ENCODE measurements around the gene JUND.
A peak's percentile ranks its signal among the peaks of the same experiment; 100 is the strongest.

The JUND gene

DNA sequence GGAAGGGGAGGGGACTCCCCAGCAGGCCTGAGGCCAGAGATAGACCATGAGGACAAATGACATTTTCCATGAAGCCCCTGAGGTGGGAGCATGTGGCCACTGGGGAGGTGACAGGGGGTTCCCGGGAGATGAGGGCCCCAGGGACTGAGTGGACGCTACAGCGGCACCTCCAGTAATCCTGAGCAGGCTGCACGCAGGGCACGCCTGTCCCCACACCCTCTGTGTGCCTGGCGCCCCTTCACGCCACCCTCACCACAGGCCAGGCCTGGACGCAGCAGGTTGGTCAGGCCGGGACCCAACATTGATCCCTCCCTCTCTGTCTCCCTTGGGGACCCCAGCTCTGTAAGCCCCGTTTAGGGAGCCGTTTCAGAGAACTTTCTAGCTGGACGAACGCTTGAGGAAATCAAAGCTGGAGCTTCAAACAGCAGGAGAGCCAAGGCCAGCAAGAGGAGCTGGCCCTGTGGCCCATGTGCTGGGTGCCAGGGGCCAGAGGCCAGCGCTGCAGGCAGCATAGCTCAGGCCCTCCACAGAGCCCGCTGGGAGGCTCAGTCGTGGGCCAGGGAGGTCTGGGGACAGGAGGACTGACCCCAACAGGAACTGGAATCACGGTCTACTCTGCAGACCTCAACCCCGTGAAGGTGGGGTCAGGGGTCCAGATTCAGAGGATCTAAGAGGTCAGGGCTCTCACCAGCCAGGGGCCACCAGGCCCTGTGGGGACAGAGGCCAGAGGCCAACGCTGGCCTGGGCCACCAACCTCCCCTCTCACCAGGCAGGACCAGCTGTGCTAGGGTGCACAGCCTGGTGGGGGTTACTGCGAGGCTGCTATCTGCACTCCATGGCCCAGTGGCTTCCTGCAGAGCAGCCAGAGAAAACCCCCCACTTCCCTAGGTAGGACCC is 26.9 kb upstream of the JUND start:
- no peak for DNase-seq

DNA sequence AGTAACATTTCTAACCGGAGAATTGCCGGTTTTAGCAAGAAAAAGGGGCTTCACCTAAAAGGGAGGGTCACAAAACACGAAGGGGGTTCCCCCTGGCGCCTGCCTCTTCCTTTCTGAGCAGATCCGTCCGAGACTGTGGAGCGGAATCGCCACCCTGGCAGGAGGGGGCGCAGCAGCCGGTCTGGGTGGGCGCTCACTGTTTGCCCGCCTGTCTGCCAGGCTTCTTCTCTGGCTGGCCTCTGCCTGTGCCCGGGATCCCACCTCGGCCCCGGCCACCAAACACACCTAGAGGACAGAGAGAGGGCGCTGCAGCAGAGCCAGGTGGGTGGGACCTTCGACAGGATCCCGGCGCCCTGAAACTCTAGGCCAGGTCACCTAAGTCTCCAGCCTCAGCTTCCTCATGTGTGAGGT is 25.9 kb upstream of the JUND start:
- DNase-seq: no peak

DNA sequence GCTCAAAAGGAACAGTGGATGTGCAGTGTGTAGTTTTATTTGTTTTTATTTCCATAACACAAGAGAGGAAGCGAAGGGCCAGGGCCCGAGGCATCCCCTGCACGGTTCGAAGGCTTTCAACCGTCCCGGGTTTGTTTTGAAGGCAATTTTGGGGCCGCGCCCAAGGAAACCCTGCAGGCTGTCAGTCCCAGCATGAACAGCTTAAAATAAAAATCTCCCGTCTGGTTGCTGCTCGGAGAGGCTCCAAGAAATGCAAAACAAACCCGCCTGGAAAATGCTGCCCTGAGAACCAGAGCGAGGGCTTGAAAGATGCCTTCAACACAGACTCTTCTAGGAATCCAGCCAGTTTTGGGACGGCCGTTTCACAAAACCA is 25.5 kb upstream of the JUND start:
- DNase-seq: no peak

DNA sequence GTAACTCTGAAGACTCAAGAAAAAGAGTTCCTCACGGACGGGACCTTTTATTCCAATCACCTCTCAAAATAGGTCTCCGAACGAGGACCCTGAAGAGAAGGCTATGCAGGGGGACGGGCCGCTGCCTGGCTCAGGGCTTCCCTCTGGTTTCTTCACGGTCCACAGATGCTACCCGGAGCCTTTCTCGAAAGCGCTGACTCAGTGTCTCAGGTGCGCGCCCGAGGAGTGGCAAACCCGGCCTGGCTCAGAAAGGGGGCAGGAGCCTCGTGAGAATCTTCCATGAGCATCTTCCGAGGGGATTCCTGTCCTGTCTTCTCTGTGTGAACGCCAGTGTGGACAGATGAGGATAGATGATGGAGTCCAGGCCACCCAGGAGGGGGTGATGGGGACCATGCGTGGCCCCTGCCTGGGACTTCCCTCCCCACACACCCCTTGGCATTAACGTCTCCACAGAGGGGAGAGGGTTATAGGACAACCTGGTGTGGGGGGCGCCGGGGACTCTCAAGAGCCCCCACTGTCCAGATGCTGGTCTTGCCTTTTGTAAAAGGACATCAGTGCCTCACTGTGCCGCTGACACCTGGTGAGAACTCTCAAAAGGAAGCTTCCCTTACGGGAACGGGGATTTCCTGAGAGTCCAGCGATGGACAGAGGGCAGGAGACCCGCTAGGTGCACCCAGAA is 24.9 kb upstream of the JUND start:
- no peak for DNase-seq

DNA sequence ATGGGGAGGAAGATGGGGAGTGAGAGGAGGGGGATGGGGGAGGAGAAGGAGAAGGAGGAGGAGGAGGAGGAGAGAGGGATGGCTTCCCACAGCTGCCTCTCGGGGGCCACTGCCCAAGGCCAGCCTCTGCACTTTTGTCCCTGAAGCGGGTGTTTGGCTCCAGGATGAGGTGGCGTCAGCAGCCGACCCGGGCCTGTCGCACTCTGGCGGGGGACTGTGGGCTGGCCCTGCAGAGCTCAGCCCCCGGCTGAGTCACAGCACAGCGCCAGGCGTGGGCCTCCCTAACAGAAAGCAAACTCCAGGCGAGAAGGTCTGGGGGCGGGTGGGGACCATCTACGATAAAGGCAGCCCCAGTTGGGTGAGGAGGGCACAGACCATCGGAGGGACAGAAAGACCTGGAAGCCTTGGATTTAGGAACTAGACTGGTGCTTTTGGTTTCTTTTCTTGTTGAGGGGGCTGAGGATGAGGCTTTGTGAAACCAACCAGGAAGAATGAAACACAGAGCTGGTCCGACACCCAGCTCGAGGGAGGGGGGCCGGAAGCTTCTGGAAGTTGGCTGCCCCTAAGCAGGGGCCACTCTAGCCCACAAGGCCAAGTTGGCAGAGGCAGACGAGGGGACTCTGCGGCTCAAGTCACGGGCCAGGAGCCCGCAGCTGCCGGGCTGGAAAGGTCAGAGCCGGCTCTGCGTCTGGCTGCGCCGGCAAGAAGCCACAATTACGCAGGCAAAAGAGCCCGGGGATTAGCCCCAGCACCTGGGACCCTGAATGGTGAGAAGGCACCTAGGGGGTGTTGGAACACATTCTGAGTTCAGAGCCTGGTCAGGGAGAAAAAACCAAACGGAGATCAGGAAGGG is 23.3 kb upstream of the JUND start:
- DNase-seq: peak; percentile 87

DNA sequence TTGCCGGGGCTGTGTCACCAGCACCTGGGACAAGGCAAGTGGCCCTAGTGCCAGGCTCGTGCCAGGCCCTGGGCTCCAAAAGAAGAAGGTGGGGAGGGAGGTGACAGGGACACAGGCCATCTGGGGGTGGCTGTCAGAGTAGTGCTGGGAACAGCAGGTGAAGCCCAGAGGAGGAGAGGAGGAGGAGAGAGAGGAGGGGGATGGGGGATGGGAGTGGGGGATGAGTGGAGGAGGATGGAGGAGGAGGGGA is 22.7 kb upstream of the JUND start:
- no peak for DNase-seq

DNA sequence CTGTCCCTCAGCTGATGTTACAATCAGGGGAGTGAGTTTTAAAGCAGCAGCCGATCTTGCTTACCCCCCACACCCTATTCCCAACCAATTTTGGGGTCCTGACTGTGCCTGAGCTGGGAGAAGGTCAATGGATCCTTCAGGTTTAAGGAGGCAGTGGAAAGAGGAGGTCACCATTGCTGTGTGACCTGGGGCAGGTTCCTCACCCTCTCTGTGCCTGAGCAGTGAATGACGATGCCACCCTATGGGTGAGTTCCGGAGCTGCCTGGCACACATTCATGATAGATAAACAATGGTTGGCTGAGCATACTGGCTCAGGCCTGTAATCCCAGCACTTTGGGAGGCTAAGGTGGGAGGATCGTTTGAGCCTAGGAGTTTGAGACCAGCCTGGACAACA is 20.3 kb upstream of the JUND start:
- no peak for DNase-seq

DNA sequence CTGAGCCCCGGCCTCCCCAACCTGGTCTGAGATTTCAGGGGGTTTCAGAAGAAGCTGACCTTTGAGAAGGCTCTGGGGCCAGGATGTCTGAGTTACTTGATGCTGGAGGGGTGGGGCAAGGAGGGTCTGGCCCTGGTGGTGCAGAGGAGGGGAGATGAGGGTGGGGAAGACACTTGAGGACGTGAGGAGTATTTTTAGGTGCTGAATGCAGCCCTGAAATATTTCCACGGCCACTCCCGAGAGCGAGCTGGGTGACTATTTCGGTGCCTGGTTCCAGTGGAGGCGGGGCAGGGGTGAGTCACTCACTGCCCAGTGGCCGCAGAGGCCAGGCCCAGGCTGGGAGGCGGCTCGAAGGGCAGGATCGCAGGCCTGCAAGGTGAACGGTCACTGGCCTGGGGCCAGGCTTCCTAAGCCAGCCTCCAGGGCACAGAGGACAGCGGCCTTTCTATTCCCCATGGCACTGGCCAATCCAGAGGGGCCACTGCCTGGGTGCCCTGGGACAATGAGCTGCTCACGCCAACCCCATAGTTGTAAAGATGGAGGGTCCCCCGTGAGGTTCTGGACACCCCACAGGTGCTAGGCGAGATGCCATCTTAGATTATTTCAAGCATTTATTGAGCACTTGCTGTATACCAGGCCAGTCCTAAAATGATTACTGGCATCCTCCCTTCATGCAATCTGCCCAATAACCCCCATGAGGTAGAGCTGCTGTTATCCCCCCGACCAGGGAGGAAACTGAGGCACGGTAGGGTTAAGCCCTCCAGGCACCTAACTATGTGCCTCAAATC is 19.7 kb upstream of the JUND start:
- peak; percentile 62 for DNase-seq

DNA sequence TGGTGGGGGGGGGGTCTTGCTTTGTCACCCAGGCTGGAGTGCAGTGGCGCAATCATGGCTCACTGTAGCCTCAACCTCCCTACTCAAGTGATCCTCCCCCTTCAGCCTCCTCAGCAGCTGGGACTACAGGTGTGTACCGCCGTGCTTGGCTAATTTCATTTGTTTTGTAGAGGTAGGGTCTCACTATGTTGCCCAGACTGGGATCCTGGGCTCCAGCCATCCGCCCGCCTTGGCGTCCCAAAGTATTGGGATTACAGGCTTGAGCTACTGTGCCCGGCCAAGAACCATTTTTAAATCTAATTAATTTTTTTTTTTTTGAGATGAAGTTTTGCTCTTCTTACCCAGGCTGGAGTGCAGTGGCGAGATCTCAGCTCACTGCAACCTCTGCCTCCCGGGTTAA is 18.2 kb upstream of the JUND start:
- no peak for DNase-seq

DNA sequence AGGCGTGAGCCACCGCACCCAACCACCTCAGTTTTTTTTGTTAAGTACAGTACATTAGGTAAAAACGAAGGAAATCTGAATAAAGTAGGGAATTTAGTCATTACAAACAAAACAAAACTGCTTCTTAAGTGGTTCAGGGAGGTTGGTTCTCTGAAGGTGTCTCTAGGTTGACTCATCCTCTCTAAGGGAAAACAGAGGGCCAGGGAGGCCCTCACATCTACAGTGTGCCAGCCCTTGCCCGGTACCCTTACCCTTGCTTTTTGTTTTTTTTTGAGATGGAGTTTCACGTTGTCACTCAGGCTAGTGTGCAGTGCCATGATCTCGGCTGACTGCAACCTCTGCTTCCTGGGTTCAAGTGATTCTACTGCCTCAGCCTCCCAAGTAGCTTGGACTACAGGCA is 17.2 kb upstream of the JUND start:
- DNase-seq: no peak

DNA sequence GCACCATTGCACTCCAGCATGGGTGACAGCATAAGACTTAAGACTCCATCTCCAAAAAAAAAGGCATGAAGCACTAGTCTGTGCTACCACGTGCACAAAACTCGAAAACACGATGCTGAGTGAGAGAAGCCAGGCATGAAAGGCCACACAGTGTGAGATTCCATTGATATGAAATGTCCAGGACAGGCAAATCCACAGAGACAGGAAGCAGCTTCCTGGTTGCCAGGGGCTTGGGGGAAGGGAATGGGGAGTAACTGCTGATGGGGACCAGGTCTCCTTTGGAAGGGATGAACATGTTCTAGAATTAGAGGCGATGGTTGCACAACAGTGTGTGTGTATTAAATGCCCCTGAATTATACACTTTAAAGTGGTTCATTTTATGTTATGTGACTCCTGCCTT is 15.9 kb upstream of the JUND start:
- DNase-seq: peak; percentile 60

DNA sequence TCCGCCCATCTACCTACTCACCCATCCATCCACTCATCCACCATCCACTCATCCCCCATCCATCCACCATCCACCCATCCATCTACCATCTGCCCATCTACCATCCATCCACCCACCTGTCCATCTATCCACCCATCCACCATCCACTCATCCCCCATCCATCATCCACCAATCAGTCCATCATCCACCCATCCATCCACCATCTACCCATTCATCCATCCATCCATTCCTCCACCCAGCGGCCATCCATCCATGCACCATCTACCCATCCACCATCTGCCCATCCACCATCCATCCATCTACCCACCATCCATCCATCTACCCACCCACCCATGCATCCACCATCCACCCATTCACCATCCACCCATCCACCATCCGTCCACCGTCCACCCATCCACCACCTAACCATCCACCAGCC is 13.6 kb upstream of the JUND start:
- no peak for DNase-seq

DNA sequence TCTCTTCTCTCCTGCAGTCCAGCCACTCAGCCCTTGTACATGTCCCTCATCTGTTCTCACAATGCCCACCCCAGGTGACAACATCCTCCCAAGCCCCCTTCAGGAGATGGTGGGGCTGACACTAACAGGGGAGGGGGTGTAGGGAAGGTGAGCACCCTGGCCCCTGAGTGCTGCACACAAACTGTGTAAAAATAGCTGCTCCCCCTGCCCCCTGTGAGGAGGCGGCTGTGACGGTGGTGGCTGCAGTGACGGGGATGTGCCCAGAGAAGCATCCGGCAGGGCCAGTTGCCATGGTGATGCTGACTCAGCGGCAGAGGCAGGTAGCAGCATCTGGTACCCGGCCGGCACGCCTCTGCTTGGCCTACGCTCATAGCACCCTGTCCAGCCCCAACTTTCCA is 13.0 kb upstream of the JUND start:
- DNase-seq: no peak

DNA sequence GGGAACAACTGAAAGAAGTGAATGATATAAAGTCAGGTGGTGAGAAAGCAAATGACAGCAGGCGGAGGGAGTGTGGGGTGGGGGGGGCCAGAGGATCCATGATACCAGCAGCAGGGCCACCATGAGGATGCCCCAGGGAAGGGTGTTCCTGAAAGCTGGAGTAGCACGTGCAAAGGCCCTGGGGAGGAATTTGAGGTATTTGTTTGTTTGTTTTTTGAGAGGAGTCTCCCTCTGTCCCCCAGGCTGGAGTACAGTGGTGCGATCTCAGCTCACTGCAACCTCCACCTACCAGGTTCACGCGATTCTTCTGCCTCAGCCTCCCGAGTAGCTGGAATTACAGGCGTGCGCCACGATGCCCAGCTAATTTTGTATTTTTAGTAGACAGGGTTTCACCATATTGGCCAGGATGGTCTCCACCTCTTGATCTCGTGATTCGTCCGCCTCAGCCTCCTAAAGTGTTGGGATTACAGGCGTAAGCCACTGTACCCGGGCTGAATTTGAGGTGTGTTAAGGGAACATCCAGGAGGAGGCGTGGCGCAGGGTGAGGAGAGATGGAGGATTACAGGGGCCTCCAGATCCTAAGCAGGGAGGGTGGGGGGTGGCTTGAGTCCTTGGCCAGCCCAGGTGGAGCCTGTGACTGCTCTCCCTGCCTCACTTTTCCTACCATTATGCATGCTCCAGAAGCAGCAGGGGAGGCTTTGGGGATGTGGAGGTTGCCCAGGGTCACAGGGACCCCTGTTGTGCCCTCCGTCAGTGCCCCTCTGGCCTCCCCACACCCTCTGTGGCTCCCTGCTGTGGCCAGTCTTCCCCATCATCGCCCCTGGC is 12.4 kb upstream of the JUND start:
- DNase-seq: no peak

DNA sequence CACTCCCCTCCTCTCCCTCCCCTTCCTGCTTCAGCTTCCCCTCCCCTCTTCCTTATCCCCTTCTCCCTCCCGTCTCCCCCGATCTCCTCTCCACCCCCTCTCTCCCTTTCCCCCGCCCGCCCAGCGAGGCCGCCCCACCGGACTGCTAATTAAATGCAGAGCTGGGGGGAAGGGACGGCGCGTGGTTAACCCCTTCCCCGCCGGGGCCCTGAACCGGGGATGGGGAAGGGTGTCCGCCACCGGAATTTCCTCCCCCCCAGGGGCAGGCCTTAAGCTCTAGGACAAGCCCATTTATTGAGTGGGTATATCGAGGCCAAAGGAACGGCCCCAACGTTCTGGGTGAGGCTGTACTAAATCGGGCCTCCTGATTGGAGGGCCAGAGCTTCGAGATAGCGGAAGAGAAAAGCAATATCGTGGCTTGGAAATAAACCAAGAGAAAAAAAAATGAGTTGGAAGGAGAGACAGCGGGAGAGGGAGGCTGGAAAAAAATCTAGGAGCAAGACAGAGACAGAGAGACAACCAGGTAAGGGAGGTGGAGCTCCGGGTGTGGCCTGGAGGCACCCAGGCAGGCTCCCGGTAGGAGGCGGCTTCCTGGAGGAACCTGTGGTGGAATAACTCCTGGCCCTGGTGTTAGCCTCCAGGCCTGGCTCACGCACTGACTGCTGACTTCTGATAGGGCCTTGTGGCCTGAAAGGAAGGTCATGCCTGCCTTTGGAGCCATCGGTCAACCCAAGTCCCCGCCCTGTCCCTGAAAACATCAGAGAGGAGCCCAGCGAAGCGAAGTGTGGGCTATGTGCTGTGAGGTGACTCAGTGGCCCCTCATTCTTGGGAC is 11.6 kb upstream of the JUND start:
- peak; percentile 86 for DNase-seq

DNA sequence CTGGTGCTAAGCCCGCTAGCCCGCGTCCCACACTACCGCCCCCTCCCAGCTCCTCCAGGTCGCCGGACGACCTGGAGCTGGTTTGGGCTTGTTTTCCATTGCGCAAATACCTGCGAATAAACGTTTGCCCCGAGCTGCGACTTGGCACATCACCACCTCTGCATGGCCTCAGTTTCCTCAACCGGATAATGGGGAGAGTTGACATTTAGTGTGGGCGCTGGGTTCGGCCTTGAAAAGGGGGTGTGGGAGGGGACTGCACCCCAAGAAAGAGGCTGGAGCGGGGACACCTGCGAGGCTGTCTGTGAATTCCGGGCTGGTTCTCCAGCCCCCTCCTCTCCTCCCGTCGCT is 11.0 kb upstream of the JUND start:
- DNase-seq: no peak

DNA sequence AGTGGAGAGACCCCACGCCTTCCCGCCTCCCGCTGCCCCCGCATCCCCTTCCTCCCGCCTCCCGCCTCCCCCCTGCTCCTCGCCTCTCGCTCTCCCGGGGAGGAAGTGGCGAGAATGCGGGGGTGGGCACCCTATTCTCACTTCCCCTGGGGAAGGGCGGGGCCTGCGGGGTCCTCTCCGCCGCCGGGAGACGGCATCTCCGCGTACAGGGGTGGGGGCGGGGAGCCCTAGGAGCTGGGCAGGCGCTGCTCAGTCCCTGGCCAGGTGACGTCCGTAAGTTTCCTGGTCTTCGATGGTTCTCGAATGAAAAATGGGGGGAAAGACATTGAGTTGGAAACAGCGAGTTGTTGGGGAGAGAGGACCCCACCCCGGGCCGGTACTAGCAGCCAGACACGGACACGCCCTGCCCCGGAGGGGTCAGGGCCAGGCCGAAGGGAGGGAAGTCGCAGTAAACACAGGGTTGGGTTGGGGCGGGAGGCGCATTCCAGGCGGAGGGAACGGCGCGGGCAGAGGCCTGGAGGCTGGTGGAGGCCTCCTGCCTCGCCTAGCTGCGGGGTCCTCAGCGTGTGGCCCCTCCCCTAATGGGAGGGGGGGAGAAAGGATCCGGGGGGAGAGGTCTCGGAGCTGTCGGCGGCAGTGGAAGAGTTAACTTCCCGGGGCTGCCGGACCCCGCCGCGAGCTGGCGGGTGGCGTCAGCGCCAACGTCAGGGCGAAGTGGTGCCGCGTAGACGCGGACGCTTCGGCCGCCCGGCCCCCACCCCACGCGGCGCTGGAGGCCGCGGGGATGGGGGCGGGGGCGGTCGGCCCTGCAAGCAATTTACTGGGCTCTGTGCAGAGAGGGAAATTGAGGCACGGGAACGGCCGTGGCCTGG is 10.4 kb upstream of the JUND start:
- DNase-seq: peak; percentile 79

DNA sequence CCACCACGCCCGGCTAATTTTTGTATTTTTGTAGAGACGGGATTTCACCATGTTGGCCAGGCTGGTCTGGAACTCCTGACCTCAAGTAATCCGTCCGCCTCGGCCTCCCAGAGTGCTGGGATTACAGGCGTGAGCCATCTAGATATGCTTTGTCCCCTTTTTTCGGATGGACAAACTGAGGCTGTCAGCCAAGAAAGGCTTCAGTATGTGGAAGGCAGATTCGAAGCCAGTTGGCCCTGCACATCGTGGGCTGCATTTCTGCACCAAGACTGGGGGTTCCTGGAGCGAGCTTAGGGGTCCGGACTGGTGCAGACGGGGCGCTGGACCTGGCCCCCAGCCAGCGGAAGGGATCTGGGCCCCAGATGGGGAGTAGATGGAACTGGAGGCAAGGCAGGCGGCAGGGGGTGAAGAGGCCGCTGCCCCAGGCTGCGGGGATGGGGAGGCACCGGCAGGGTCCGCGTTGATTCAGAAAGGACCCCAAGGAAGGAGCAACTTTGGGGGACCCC is 9.7 kb upstream of the JUND start:
- no peak for DNase-seq

DNA sequence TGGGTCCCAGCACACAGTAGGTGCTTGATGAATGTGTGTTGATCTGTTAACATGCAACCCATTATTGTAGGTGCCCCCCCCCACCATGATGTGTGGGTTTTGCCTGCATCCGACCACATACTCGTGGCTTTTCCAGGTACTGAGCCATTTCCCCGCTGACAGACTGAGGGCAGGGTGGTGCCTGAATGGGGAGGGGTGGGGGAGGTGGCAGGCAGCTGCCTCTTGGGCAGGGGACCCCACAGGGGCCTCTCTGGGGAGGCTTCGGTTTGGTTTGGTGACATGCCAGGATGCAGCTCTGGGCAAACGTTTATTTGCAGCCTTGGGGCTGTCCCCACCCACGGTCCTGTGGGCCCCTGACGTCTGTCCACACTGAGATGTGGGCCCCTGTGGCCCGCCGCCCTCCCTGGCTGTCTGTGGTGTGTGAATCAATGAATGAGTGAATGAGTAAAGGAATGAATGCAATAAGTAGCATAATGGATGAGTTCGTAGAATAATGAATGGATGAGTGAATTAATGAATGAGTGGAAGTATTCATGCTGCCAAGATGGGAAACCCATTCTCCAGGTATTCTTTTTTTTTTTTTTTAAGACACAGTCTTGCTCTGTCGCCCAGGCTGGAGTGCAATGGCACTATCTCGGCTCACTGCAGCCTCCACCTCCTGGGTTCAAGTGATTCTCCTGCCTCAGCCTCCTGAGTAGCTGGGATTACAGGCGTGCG is 9.0 kb upstream of the JUND start:
- DNase-seq: peak; percentile 37
